HG03342 (cell line): ENCODE measurements around the gene ITPR1.

ENCODE experiments used
- ATAC-seq: cut with Tn5 transposase; IDR thresholded peaks from one replicate; pipeline ENCODE4 v1.9.1; 2021; ENCODE audit warnings: mild to moderate bottlenecking, moderate library complexity; ENCODE audit not compliant: unreplicated experiment

ITPR1 gene

GRCh38 chr3:4529876-4530588 lies 36.9 kb downstream of the ITPR1 start:
- no peak for ATAC-seq

- ATAC-seq: no peak
These were observed 38.4 kb downstream of the ITPR1 start for GRCh38 chr3:4531478-4532025.

- no peak for ATAC-seq
These were observed 39.5 kb downstream of the ITPR1 start for GRCh38 chr3:4532535-4533112.

- no peak for ATAC-seq
These were observed 40.6 kb downstream of the ITPR1 start for GRCh38 chr3:4533489-4534443.

- ATAC-seq: no peak
These were observed 41.8 kb downstream of the ITPR1 start for GRCh38 chr3:4534906-4535305.

- ATAC-seq: no peak
These were observed 43.1 kb downstream of the ITPR1 start for GRCh38 chr3:4536260-4536659.

GRCh38 chr3:4540267-4540666 lies 47.1 kb downstream of the ITPR1 start:
- no peak for ATAC-seq

GRCh38 chr3:4543110-4543509 lies 50.0 kb downstream of the ITPR1 start:
- ATAC-seq: no peak

- no peak for ATAC-seq
These were observed 53.4 kb downstream of the ITPR1 start for GRCh38 chr3:4546346-4547178.

- ATAC-seq: no peak
These were observed 54.7 kb downstream of the ITPR1 start for GRCh38 chr3:4547799-4548198.

- no peak for ATAC-seq
These were observed 55.2 kb downstream of the ITPR1 start for GRCh38 chr3:4548356-4548755.

GRCh38 chr3:4548780-4549179 lies 55.6 kb downstream of the ITPR1 start:
- ATAC-seq: no peak

GRCh38 chr3:4549896-4550295 lies 56.7 kb downstream of the ITPR1 start:
- no peak for ATAC-seq

- no peak for ATAC-seq
These were observed 58.0 kb downstream of the ITPR1 start for GRCh38 chr3:4551051-4551711.

GRCh38 chr3:4551794-4552442 lies 58.8 kb downstream of the ITPR1 start:
- no peak for ATAC-seq

- ATAC-seq: no peak
These were observed 59.7 kb downstream of the ITPR1 start for GRCh38 chr3:4552811-4553210.

GRCh38 chr3:4561661-4562060 lies 68.5 kb downstream of the ITPR1 start:
- ATAC-seq: no peak

- no peak for ATAC-seq
These were observed 69.4 kb downstream of the ITPR1 start for GRCh38 chr3:4562595-4562994.

GRCh38 chr3:4564270-4564669 lies 71.1 kb downstream of the ITPR1 start:
- ATAC-seq: no peak
